Activated CD4-positive, alpha-beta T cell treated with anti-CD3 and anti-CD28 coated beads for 24 hours (primary cell): ENCODE data around the gene GRHPR.
A peak's percentile ranks its signal among the peaks of the same experiment; 100 is the strongest.

Source experiments
- DNase-seq, 2 donors: peaks; one replicate each; pipeline ENCODE4 v3.0.0-alpha.2; 2020; ENCODE audit warnings: low read depth in 2 of 2

GRHPR gene

GRCh38 chr9:37480759-37481158 is 58.3 kb downstream of the GRHPR start:
- DNase-seq: no peak

GRCh38 chr9:37485389-37486255 is 63.1 kb downstream of the GRHPR start, which contains the start of gene POLR1E:
TSS of gene POLR1E (plus strand) at chr9:37485948. CDS start at chr9:37486048, 100 bp downstream.
- DNase-seq: peak; percentile 92 to 94

GRCh38 chr9:37486256-37486615 is 63.7 kb downstream of the GRHPR start:
- DNase-seq: no peak
